HG03196 (cell line): ENCODE data around the gene PAX4.

Source experiments
- ATAC-seq: cut with Tn5 transposase; IDR thresholded peaks from one replicate; pipeline ENCODE4 v1.9.1; 2021; ENCODE audit not compliant: unreplicated experiment

Gene PAX4

GRCh38 chr7:127618042-127618441 lies at the start of gene PAX4:
TSS of gene PAX4 (minus strand) at chr7:127618142. CDS start at chr7:127615928, 2,214 bp downstream.
- ATAC-seq = no peak

- ATAC-seq = no peak
Measured at GRCh38 chr7:127667017-127667670, 49.2 kb upstream of the PAX4 start.

GRCh38 chr7:127666602-127667001 lies 48.7 kb upstream of the PAX4 start:
- ATAC-seq = no peak

GRCh38 chr7:127665922-127666321 lies 48.0 kb upstream of the PAX4 start:
- ATAC-seq = no peak

GRCh38 chr7:127658970-127659630 lies 41.2 kb upstream of the PAX4 start:
- no peak for ATAC-seq

GRCh38 chr7:127657500-127657899 lies 39.6 kb upstream of the PAX4 start:
- ATAC-seq = no peak

- ATAC-seq = no peak
Measured at GRCh38 chr7:127655720-127656119, 37.8 kb upstream of the PAX4 start.

GRCh38 chr7:127654404-127655394 lies 36.8 kb upstream of the PAX4 start:
- no peak for ATAC-seq

- no peak for ATAC-seq
Measured at GRCh38 chr7:127653396-127653795, 35.5 kb upstream of the PAX4 start.

- no peak for ATAC-seq
Measured at GRCh38 chr7:127652333-127653248, 34.6 kb upstream of the PAX4 start.

GRCh38 chr7:127651556-127652332 lies 33.8 kb upstream of the PAX4 start, which contains the start of gene SND1:
TSS of gene SND1 (plus strand) at chr7:127652194. CDS start at chr7:127652374, 180 bp downstream.
- ATAC-seq = peak; percentile 98

- peak; percentile 2 for ATAC-seq
Measured at GRCh38 chr7:127650847-127651555, 33.1 kb upstream of the PAX4 start.

GRCh38 chr7:127648986-127649385 lies 31.0 kb upstream of the PAX4 start:
- ATAC-seq = no peak

- no peak for ATAC-seq
Measured at GRCh38 chr7:127647636-127648035, 29.7 kb upstream of the PAX4 start.

- no peak for ATAC-seq
Measured at GRCh38 chr7:127644484-127644883, 26.5 kb upstream of the PAX4 start.

- ATAC-seq = no peak
Measured at GRCh38 chr7:127638197-127638596, 20.3 kb upstream of the PAX4 start.

GRCh38 chr7:127635659-127636285 lies 17.8 kb upstream of the PAX4 start:
- no peak for ATAC-seq

GRCh38 chr7:127632276-127632910 lies 14.5 kb upstream of the PAX4 start:
- ATAC-seq = no peak
